Stomach smooth muscle (tissue), 2 donors: ENCODE data around the gene REEP1.
"Not testable (repeated sequence)": the region's sequence is repeated elsewhere in the genome, so short reads cannot be mapped to it uniquely, and the experiment has no call there.

Experiments
- H3K27ac ChIP-seq: one replicate; pipeline ENCODE4 v1.7.0; 2013; ENCODE audit warnings: mild to moderate bottlenecking, low read length, inconsistent platforms
- H3K27me3 ChIP-seq, 2 donors: one replicate each; pipeline ENCODE4 v1.7.0; 2013; ENCODE audit warnings: low read length in 2 of 2; ENCODE audit not compliant: insufficient read depth in 2 of 2, control insufficient read depth in 1 of 2
- H3K36me3 ChIP-seq, 2 donors: one replicate each; pipeline ENCODE4 v1.7.0; 2013; ENCODE audit warnings: low read length in 2 of 2; ENCODE audit not compliant: control insufficient read depth in 2 of 2, insufficient read depth in 2 of 2
- H3K4me1 ChIP-seq: one replicate; pipeline ENCODE4 v1.7.0; 2013; ENCODE audit warnings: low read length; ENCODE audit not compliant: control insufficient read depth, insufficient read depth
- H3K4me3 ChIP-seq, 2 donors: one replicate each; pipeline ENCODE4 v1.7.0; 2013; ENCODE audit warnings: low read length in 2 of 2
- H3K9ac ChIP-seq, 2 donors: one replicate each; pipeline ENCODE4 v1.7.0; 2013; ENCODE audit warnings: low read length in 2 of 2, mild to moderate bottlenecking in 1 of 2
- H3K9me3 ChIP-seq, 2 donors: one replicate each; pipeline ENCODE4 v1.7.0; 2013; ENCODE audit warnings: low read length in 2 of 2; ENCODE audit not compliant: control insufficient read depth in 2 of 2
- donor health status: healthy.
- donor health status: Pancreatic carcinoma.

The REEP1 gene

DNA sequence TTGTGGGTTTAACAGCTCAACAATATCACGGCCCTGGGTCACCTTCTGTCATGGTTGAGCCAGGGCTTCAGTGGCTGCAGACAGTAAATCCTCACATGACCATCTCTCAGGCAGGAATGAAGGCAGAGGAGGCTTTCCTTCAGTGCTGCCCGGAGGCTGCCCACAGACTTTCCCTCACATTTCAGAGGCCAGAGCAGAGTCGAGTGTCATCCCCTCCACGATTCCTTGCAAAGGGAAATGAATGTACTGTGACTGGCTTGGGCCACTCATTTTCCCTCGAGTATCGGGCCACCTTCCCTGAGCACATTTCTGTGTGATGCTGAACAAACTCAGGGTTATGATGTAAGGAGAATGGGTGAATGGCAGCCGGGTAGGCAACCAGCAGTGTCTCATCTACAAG, 10.0 kb upstream of the REEP1 start:
- H3K27me3 ChIP-seq: no peaks in the 10 kb centered on the region
- no peak overlapping the region for H3K4me3 ChIP-seq
- H3K27ac ChIP-seq: no peak overlapping the region
- H3K4me1 ChIP-seq: no peaks in the 10 kb centered on the region
- no peaks in the 10 kb centered on the region for H3K9me3 ChIP-seq
- H3K9ac ChIP-seq: no peak overlapping the region
- H3K36me3 ChIP-seq: no peaks in the 10 kb centered on the region

DNA sequence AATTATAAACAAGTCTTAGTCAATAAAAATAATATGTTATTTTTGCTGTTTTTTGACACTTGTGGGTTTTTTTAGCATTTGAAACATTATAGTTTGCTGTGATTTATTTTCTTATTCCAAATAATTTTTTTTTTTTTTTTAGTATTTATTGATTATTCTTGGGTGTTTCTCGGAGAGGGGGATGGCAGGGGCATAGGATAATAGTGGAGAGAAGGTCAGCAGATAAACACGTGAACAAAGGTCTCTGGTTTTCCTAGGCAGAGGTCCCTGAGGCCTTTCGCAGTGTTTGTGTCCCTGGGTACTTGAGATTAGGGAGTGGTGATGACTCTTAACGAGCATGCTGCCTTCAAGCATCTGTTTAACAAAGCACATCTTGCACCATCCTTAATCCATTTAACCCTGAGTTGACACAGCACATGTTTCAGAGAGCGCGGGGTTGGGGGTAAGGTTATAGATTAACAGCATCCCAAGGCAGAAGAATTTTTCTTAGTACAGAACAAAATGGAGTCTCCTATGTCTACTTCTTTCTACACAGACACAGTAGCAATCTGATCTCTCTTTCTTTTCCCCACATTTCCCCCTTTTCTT, 8.5 kb upstream of the REEP1 start:
- not testable (repeated sequence) for H3K9ac ChIP-seq, H3K36me3 ChIP-seq, H3K27ac ChIP-seq, H3K27me3 ChIP-seq, H3K9me3 ChIP-seq, H3K4me3 ChIP-seq, H3K4me1 ChIP-seq

- Histone ChIP-seq H3K27ac (no peak overlapping the region), H3K27me3 (no peaks in the 10 kb centered on the region), H3K9me3 (no peaks in the 10 kb centered on the region), H3K4me1 (no peaks in the 10 kb centered on the region), H3K9ac (no peak overlapping the region), H3K4me3 (no peak overlapping the region), H3K36me3 (no peaks in the 10 kb centered on the region)
These were observed 7.0 kb upstream of the REEP1 start for GRCh38 chr2:86344404-86344803.

DNA sequence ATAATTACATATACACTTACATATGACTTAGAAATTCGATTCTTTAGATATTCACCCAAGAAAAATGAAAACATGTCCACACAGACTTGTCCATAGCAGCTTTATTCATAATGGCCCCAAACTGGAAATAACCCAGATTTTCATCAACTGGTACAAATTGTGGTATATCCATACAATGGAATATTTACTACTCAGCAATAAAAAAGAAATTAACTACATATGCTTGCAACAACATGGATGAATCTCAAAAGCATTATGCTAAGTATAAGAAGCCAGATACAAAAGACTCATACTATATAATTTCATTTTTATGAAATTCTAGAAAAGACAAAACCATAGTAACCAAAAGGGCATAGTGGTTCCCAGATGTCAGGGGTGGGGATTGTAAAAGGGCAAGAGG, 5.1 kb upstream of the REEP1 start:
- H3K4me1 ChIP-seq: peaks cover 6% of the 10 kb centered on the region
- H3K36me3 ChIP-seq: no peaks in the 10 kb centered on the region
- no peaks in the 10 kb centered on the region for H3K27me3 ChIP-seq
- no peak overlapping the region for H3K4me3 ChIP-seq
- no peak overlapping the region for H3K27ac ChIP-seq
- no peaks in the 10 kb centered on the region for H3K9me3 ChIP-seq
- H3K9ac ChIP-seq: no peak overlapping the region

- Histone ChIP-seq H3K4me3 (no peak overlapping the region), H3K9me3 (no peaks in the 10 kb centered on the region), H3K4me1 (peaks cover 8% of the 10 kb centered on the region), H3K36me3 (no peaks in the 10 kb centered on the region), H3K27me3 (no peaks in the 10 kb centered on the region), H3K9ac (no peak overlapping the region), H3K27ac (no peak overlapping the region)
These were observed 4.0 kb upstream of the REEP1 start for GRCh38 chr2:86341470-86341869.

DNA sequence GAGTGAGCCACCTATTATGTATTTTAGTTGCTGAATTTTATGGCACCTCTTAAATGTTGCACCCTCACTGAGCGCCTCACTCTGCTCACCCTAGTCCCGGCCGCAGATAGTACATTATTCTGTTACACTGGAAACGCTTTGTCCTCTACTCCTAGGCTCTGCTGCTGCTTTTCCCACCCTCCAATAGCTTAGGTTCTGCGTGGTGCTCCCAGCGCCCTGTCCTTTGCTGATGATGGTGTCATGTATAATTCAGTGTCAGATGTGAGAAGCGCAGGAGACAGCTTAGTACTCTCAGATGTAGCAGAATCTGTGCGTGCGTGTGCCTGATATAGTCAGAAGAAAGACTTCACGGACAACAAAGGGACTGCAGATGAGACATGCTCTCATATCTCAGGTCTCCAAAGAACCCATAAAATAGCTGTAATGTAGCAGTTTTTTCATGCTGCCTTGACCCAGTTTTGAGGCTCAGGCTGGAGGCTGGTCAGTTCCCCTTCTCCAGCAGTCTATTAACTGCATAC, 1.4 kb upstream of the REEP1 start:
- H3K4me3 ChIP-seq: no peak overlapping the region
- H3K9me3 ChIP-seq: no peaks in the 10 kb centered on the region
- no peak overlapping the region for H3K9ac ChIP-seq
- no peaks in the 10 kb centered on the region for H3K36me3 ChIP-seq
- H3K27me3 ChIP-seq: no peaks in the 10 kb centered on the region
- peaks cover 24% of the 10 kb centered on the region for H3K4me1 ChIP-seq
- no peak overlapping the region for H3K27ac ChIP-seq

DNA sequence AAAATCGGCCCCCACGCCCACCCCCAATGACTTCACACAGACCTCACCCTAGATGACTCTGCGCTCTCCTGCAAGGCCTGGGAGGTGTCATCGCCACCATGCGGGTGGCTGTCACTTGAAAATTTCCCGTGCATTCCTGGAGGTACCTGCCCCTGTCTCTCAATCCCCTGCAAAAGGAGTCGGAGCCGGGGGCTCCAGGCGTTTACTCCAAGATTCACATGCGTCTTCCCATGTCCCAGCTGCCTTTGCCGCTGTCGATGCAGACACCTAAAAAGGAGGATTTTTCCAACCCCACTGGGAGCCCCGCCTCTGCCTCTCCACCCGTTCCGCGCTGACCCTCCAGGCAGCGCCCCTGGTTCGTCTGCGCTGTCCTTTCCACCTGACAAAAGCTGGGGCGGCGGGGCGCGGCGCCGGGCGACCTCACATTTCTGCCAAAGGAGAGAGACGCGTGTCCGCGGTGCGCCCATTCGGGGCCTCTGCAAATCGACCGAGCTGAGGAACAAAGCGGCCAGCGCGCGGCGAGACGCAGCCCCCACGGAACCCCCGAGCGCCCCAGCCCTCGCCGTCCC, 667 bp downstream of the REEP1 start:
- Histone ChIP-seq H3K27me3 (no peaks in the 10 kb centered on the region), H3K9ac (peak overlapping the region; percentile 0 to 51), H3K27ac (peak overlapping the region; percentile 37)

DNA sequence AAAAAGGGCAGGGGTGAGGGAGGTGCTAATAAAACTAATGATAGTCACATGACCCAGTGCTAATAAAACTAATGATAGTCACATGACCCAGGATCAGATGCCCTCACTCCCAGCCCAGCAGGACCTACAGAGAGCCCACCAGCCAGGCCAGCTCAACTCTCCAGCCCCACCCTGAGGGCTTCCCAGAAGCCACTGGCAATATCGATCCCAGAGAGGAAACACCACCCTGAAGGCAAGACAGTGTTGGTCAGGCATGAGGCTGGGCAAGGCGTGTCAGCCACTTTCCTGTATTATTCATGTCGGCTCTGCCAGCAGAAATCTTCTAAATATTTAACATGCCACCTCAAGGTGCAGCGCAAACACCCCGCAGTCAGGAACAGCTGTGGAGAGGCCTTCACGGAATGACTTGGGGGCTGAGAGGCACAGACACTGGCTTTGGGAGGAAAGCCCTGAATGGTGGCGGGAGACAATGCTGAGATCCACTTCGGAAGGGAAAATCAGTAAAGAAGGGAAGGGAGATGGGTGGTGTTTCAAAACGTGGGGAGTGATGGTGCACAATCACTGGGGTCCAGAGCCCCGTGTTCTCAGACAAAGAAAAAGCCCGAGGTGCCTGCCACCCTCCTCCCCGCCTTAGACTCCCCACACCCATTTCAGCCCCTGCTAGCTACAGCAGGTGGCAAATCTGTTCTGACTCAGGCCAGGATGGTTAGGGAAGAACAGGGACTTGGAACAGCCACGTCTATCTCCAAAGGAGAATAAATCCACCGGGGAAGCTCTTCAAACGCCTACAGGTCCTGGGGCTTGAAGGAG, 1.4 kb downstream of the REEP1 start:
- peaks cover 39% of the 10 kb centered on the region for H3K4me1 ChIP-seq
- peak overlapping the region; percentile 37 to 78 for H3K4me3 ChIP-seq
- H3K9ac ChIP-seq: peak overlapping the region; percentile 22 to 51
- no peaks in the 10 kb centered on the region for H3K27me3 ChIP-seq
- no peaks in the 10 kb centered on the region for H3K9me3 ChIP-seq
- H3K27ac ChIP-seq: peak overlapping the region; percentile 37
- H3K36me3 ChIP-seq: no peaks in the 10 kb centered on the region

More for the DNA sequence above, 667 bp downstream of the REEP1 start:
- H3K9me3 ChIP-seq: no peaks in the 10 kb centered on the region
- H3K4me1 ChIP-seq: peaks cover 39% of the 10 kb centered on the region
- H3K4me3 ChIP-seq: peak overlapping the region; percentile 37 to 78
- no peaks in the 10 kb centered on the region for H3K36me3 ChIP-seq

DNA sequence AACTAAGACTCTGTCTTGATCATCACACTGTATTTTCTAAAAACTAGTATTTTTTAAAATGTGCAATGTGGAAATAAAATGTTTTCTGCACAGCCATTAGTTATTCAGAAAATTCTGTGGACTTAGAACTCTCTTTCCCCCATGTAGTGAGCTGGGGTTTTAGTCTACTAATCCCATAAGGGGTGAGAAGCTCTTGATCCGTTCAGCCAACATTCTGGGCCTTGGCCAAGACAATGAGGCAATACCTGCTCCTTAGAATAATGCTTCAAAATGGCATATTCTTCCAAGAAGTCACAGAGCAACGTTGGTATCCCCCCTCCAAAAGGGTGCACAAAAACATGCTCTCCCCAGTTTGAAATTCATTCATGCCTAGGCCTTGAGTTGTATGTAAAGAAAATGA, 4.0 kb downstream of the REEP1 start:
- no peak overlapping the region for H3K27ac ChIP-seq
- no peak overlapping the region for H3K9ac ChIP-seq
- H3K36me3 ChIP-seq: no peaks in the 10 kb centered on the region
- H3K4me3 ChIP-seq: no peak overlapping the region
- no peaks in the 10 kb centered on the region for H3K9me3 ChIP-seq
- peaks cover 39% of the 10 kb centered on the region for H3K4me1 ChIP-seq
- no peaks in the 10 kb centered on the region for H3K27me3 ChIP-seq

DNA sequence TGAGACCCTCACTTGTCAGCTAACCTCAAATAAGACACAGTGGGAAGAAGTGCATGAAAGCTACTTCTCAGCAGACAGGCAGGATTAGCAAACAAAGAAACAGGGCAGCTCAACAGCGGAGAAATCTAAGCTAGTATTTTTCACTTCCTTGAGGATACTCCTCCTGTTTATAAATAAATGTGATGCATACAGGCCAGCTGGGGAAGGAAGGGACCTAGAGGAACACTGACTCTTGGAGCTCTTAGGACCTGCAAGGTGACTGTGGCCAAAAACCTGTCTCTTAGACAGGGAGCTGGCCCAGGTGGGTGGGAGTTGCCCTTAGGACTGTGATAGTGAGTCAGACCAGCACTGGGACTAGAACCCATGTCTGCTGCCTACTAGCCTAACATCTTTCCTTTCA, 4.8 kb downstream of the REEP1 start:
- Histone ChIP-seq H3K27me3 (no peaks in the 10 kb centered on the region), H3K27ac (no peak overlapping the region), H3K4me3 (no peak overlapping the region), H3K4me1 (peaks cover 34% of the 10 kb centered on the region), H3K9ac (no peak overlapping the region), H3K36me3 (no peaks in the 10 kb centered on the region), H3K9me3 (no peaks in the 10 kb centered on the region)

GRCh38 chr2:86331384-86331783, 6.0 kb downstream of the REEP1 start:
- Histone ChIP-seq H3K9me3 (no peaks in the 10 kb centered on the region), H3K9ac (no peak overlapping the region), H3K27ac (no peak overlapping the region), H3K4me1 (peaks cover 30% of the 10 kb centered on the region), H3K27me3 (no peaks in the 10 kb centered on the region), H3K4me3 (no peak overlapping the region), H3K36me3 (no peaks in the 10 kb centered on the region)
